ENCODE measurements around the gene CFTR.
"Not testable (repeated sequence)": the region's sequence is repeated elsewhere in the genome, so short reads cannot be mapped to it uniquely, and the experiment has no call there.

Gene CFTR

GRCh38 chr7:117692338-117692737, 212.5 kb downstream of the CFTR start:
- no peak for DNase-seq

DNA sequence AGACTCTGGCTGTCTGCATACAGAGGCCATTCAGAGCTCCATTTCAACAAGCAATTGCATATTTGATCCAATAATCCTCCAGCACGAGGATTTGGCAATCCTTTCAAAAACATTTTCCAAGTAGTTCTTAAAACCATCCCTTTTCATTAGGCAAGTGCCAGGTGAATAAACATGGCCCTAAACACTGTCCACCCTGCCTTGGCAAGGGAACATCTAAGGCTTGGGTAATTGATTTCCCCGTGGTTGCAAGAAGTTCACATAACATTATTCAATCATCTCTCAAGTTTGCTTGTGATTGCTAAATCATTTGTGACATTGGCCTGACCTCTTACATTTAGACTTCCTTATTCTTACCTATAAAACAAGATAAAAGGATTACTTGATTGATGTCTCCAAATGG, 218.2 kb downstream of the CFTR start:
- no peak for DNase-seq

DNA sequence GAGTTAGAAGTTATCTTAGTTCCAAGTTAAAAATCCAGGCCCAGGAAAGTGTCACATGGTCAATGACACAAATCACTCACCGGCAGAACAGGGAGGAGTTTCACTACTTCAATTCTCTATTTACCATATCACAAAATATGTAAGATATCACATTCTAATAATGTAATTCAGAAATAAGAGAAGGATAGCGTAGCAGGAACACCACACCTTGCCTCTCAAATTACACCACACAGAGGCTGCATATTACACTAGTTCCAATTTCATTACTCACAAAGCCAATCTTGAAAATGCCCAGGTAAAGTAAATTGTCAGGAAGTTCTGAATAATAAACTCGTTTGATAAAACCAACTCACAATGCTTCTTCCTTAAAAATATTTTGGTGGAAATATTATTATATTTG, 224.2 kb downstream of the CFTR start:
- DNase-seq: no peak

- no peak for DNase-seq
Measured at GRCh38 chr7:117705630-117706029, 225.8 kb downstream of the CFTR start.

DNA sequence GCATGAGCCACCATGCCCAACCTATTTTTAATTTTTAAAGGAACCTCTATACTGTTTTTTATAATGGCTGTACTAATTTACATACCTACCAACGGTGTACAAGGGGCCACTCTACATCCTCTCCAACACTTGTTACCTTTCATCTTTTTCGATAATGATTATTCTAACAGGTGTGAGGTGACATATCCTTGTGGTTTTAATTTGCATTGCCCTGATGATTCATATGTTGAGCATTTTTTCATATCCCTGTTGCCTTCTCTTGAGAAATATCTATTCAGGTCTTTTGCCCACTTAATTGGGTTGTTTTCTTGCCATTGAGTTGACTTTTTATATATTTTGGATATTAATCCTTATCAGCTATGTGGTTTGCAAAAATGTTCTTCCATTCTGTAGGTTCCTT, 226.4 kb downstream of the CFTR start:
- no peak for DNase-seq

DNA sequence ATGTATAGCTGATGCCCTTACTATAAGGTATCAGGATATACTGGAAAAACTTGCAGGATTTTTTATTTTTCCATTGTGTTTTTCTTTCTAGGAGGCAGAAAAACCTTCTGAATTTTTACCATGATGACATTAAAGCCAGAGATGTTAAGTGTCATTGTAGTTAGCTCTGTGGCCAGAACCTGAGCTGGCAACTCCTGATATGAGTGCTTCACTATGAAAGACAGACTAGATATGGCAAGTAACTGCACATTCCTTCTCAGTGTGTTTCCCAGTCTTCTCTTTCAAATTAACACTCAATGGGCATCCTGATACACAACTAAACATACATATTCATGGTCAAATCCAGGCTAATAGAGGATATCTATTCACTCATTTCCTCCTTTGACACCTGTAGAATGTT, 227.3 kb downstream of the CFTR start:
- no peak for DNase-seq

GRCh38 chr7:117708173-117708572, 228.3 kb downstream of the CFTR start:
- DNase-seq: not testable (repeated sequence)

GRCh38 chr7:117711556-117711955, 231.7 kb downstream of the CFTR start:
- DNase-seq: no peak

DNA sequence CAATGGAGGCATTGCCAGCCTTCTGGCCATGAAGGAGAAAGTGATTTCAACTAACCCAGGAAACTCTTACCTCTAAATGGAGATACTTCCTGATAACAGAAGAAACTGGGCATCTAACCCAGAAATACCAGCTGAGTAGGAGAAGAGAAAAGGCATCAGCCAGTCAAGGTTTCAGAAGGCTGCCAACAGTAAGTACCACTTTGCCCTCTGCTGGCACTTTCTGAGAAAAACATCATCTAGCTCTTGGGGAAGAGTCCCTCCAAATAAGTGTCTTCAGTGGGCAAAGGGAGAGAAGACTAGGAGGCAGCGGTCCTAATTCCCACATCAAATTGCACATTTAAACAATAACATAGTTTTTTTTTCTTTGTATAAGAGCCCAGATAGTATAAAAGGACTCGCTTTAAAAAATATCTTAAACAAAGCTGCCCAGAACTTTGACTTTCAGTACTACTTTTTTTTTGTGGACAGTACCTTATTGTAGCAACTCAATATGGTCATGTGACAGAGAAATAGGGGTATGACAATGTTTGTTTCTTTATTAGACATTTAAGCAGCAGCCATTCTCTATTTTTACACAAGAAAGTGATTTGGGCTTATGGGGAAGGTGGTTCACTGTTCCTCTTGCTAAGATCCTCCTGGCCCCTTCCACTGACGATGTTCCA, 236.1 kb downstream of the CFTR start:
- peak; percentile 19 for DNase-seq

- no peak for DNase-seq
Measured at GRCh38 chr7:117716707-117717299, 237.0 kb downstream of the CFTR start.

- no peak for DNase-seq
Measured at GRCh38 chr7:117717357-117717756, 237.5 kb downstream of the CFTR start.

Data from inflammatory macrophage treated with lipopolysaccharide for 4 hours (primary cell).